ENCODE results near the gene HYPK.
"Not testable (repeated sequence)": the region's sequence is repeated elsewhere in the genome, so short reads cannot be mapped to it uniquely, and the experiment has no call there.

- not testable (repeated sequence) for TF ChIP-seq CTCF, POLR2A (IDR thresholded peaks at IDR 0.05)
Measured at GRCh38 chr15:43815064-43815463, 14.7 kb downstream of the HYPK start.
